Activated CD4-positive, alpha-beta T cell treated with anti-CD3 and anti-CD28 coated beads, Interleukin-2, amount 10 ng/mL, durations not matched to agents 24 days and 14 days (primary cell): ENCODE results near the gene GPR137. TPM values are rescaled to one million over a fixed set of nuclear protein-coding genes. Genes with fewer than 3 reads are reported as not detected.

Source experiments
- DNase-seq: peaks from one replicate; pipeline ENCODE4 v3.0.0; 2022
- H3K27ac Mint-ChIP-seq: one replicate; pipeline ENCODE4 v1.8.0; 2022; ENCODE audit warnings: mild to moderate bottlenecking, mixed read lengths
- H3K27me3 Mint-ChIP-seq: one replicate; pipeline ENCODE4 v1.8.0; 2022; ENCODE audit warnings: mixed read lengths
- H3K36me3 Mint-ChIP-seq: one replicate; pipeline ENCODE4 v1.8.0; 2022; ENCODE audit warnings: low read depth, mild to moderate bottlenecking, mixed read lengths
- H3K4me1 Mint-ChIP-seq: one replicate; pipeline ENCODE4 v1.8.0; 2021; ENCODE audit warnings: mixed read lengths
- H3K4me3 Mint-ChIP-seq: one replicate; pipeline ENCODE4 v1.8.0; 2022; ENCODE audit warnings: mild to moderate bottlenecking, moderate library complexity, mixed read lengths
- H3K9me3 Mint-ChIP-seq: one replicate; pipeline ENCODE4 v1.8.0; 2021; ENCODE audit warnings: mixed read lengths
- intact Hi-C: fragments of 100-400 bp; cut with micrococcal nuclease; formaldehyde crosslinking; loops from one replicate; pipeline ENCODE4 v1.15.1; 2023
- total RNA-seq: library from RNA; stranded (reverse); gene quantifications from 2 replicates; pipeline ENCODE4 v1.2.3, GENCODE V29; 2022

The GPR137 gene
- total RNA-seq, 1 donor from 2014 or later, result 45.6 TPM

- intact Hi-C loops, result no loop called here
- H3K9me3 Mint-ChIP-seq, result no peaks in the 10 kb centered on the region
- H3K4me1 Mint-ChIP-seq, result peaks cover 11% of the 10 kb centered on the region
- no peaks in the 10 kb centered on the region for H3K27me3 Mint-ChIP-seq
- H3K36me3 Mint-ChIP-seq, result peaks cover 17% of the 10 kb centered on the region
- no peak overlapping the region for H3K4me3 Mint-ChIP-seq
- no peak overlapping the region for H3K27ac Mint-ChIP-seq
- no peak for DNase-seq
These were observed 8.8 kb upstream of the GPR137 start for GRCh38 chr11:64276653-64277431.

GRCh38 chr11:64278576-64279190 lies 7.0 kb upstream of the GPR137 start:
- H3K9me3 Mint-ChIP-seq, result no peaks in the 10 kb centered on the region

GRCh38 chr11:64281957-64282770 lies 3.5 kb upstream of the GPR137 start:
- Mint-ChIP-seq H3K27me3 (no peaks in the 10 kb centered on the region), H3K27ac (no peak overlapping the region), H3K36me3 (peaks cover 22% of the 10 kb centered on the region), H3K4me1 (peaks cover 21% of the 10 kb centered on the region), H3K4me3 (no peak overlapping the region), H3K9me3 (no peaks in the 10 kb centered on the region)
- no peak for DNase-seq
- intact Hi-C loops, result no loop called here

More at GRCh38 chr11:64278576-64279190, 7.0 kb upstream of the GPR137 start:
- Mint-ChIP-seq H3K4me3 (no peak overlapping the region), H3K27ac (no peak overlapping the region), H3K4me1 (peaks cover 12% of the 10 kb centered on the region), H3K36me3 (peaks cover 22% of the 10 kb centered on the region), H3K27me3 (no peaks in the 10 kb centered on the region)
- intact Hi-C loops, result no loop called here
- no peak for DNase-seq

GRCh38 chr11:64283092-64283491 lies 2.6 kb upstream of the GPR137 start:
- peaks cover 22% of the 10 kb centered on the region for H3K36me3 Mint-ChIP-seq
- no peaks in the 10 kb centered on the region for H3K9me3 Mint-ChIP-seq
- peaks cover 21% of the 10 kb centered on the region for H3K4me1 Mint-ChIP-seq
- H3K27me3 Mint-ChIP-seq, result no peaks in the 10 kb centered on the region
- peak; percentile 59 for DNase-seq
- intact Hi-C loops, result no loop called here
- H3K4me3 Mint-ChIP-seq, result peak overlapping the region; percentile 59
- H3K27ac Mint-ChIP-seq, result peak overlapping the region; percentile 62

DNA sequence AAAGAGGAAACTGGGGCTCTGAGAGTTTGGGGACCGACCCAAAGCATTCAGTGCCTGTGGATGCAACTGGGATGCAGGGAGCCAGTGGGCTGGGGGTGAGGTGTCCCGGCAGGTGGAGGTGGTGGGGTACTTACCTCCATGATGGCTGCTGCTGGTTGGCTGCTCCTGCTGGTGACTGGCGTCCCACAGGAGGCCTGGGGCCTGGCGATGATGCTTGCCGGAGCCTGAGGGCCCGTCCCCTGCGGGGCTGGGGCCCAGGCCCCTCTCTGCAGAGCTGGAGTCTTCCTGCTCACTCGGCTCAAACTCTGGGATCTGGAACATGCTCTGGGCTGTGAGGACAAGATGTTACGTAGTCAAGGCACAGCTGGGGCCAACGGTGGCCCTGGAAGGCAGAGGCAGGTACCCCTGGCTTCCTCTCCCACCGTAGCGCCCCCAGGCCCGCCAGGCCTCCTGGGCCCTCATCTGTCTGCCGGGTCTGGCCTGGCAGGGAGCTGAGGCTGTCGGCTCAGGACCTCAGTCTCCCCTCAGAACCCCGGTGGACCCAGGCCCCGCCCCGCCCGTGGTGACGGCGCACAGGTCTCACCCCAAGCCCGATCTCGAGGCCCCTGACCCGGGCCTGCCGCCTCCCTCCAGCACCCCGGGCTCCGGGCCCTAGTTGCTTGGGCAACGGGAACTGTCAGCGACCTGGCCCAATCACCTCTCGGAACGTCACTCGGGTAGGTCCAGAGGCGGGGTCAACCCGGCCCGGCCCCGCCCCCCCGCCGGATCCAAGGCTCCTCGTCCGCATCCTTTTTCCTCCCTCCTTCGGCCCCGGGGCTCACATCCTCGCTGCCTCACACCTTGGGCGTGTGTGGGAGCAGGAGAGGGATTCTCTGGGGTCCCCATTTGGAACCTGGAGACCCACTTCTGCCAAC lies 1.3 kb upstream of the GPR137 start, which contains the start of gene BAD:
Gene BAD, minus strand, starts transcription at position 618 of the 914 bp plus-strand sequence. Its CDS starts 297 bp downstream, at position 321.
- DNase-seq, result peak; percentile 97
- no peaks in the 10 kb centered on the region for H3K27me3 Mint-ChIP-seq
- peak within 1 kb of the TSS; percentile 89 for H3K4me3 Mint-ChIP-seq
- intact Hi-C loops, result loop anchor here (2.0 kb wide), 1 partner anchor 44 kb away; the partner anchor contains the start of gene FKBP2
- H3K27ac Mint-ChIP-seq, result peak within 1 kb of the TSS; percentile 94
- peaks cover 17% of the 10 kb centered on the region for H3K4me1 Mint-ChIP-seq
- H3K36me3 Mint-ChIP-seq, result peaks cover 19% of the 10 kb centered on the region
- H3K9me3 Mint-ChIP-seq, result no peaks in the 10 kb centered on the region

- Mint-ChIP-seq H3K4me3 (peak overlapping the region; percentile 89), H3K36me3 (peaks cover 20% of the 10 kb centered on the region), H3K27me3 (peaks cover 9% of the 10 kb centered on the region), H3K4me1 (peaks cover 19% of the 10 kb centered on the region), H3K9me3 (no peaks in the 10 kb centered on the region), H3K27ac (peak overlapping the region; percentile 84)
- DNase-seq, result peak; percentile 75
- intact Hi-C loops, result loop anchor here (1.0 to 2.0 kb wide), 4 partner anchors 16 to 45 kb away; partner anchors contain the start of genes FKBP2 and PRDX5
These were observed 495 bp downstream of the GPR137 start for GRCh38 chr11:64285885-64286800.

- Mint-ChIP-seq H3K9me3 (no peaks in the 10 kb centered on the region), H3K27me3 (peaks cover 9% of the 10 kb centered on the region), H3K27ac (peak overlapping the region; percentile 84), H3K4me3 (peak overlapping the region; percentile 87), H3K36me3 (peaks cover 14% of the 10 kb centered on the region), H3K4me1 (peaks cover 18% of the 10 kb centered on the region)
- peak; percentile 59 for DNase-seq
- intact Hi-C loops, result no loop called here
These were observed 1.1 kb downstream of the GPR137 start for GRCh38 chr11:64286801-64287159.

DNA sequence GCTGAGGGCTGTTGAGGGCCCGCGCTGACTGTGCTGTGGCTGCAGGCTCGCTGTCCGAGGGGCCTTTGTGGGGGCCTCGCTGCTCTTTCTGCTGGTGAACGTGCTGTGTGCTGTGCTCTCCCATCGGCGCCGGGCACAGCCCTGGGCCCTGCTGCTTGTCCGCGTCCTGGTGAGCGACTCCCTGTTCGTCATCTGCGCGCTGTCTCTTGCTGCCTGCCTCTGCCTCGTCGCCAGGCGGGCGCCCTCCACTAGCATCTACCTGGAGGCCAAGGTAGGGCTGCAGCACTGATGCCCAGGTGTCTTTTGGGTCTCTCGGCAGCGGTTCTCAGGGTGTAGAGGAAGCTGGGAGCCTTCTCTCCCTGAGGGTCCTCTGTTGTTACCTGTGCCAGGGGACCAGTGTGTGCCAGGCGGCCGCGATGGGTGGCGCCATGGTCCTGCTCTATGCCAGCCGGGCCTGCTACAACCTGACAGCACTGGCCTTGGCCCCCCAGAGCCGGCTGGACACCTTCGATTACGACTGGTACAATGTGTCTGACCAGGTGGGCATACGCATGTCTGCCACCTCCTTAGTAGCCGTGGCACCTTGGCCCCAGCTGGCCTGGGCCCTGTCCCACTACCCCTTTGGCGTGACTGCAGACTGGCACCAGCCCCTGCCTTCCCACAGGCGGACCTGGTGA lies 2.2 kb downstream of the GPR137 start:
- H3K4me1 Mint-ChIP-seq, result peaks cover 18% of the 10 kb centered on the region
- intact Hi-C loops, result no loop called here
- H3K27ac Mint-ChIP-seq, result no peak overlapping the region
- H3K9me3 Mint-ChIP-seq, result no peaks in the 10 kb centered on the region
- H3K4me3 Mint-ChIP-seq, result no peak overlapping the region
- H3K27me3 Mint-ChIP-seq, result peaks cover 13% of the 10 kb centered on the region
- DNase-seq, result no peak
- peaks cover 10% of the 10 kb centered on the region for H3K36me3 Mint-ChIP-seq

DNA sequence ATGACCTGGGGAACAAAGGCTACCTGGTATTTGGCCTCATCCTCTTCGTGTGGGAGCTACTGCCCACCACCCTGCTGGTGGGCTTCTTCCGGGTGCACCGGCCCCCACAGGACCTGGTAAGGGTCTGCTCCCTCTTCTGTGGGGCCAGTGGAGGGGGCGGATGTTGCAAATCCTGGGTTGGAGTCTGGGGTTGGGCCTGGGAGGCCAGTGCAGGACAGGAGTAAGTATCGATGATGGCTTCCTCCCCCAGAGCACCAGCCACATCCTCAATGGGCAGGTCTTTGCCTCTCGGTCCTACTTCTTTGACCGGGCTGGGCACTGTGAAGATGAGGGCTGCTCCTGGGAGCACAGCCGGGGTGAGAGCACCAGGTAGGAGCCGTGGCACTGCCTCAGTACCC lies 2.7 kb downstream of the GPR137 start:
- H3K9me3 Mint-ChIP-seq, result no peaks in the 10 kb centered on the region
- H3K36me3 Mint-ChIP-seq, result peaks cover 8% of the 10 kb centered on the region
- DNase-seq, result no peak
- intact Hi-C loops, result no loop called here
- peaks cover 16% of the 10 kb centered on the region for H3K4me1 Mint-ChIP-seq
- peaks cover 18% of the 10 kb centered on the region for H3K27me3 Mint-ChIP-seq
- no peak overlapping the region for H3K27ac Mint-ChIP-seq
- no peak overlapping the region for H3K4me3 Mint-ChIP-seq

- no peak for DNase-seq
- peaks cover 25% of the 10 kb centered on the region for H3K27me3 Mint-ChIP-seq
- H3K9me3 Mint-ChIP-seq, result no peaks in the 10 kb centered on the region
- no peak overlapping the region for H3K4me3 Mint-ChIP-seq
- no peak overlapping the region for H3K27ac Mint-ChIP-seq
- peaks cover 8% of the 10 kb centered on the region for H3K36me3 Mint-ChIP-seq
- intact Hi-C loops, result no loop called here
- H3K4me1 Mint-ChIP-seq, result peaks cover 14% of the 10 kb centered on the region
These were observed 3.4 kb downstream of the GPR137 start for GRCh38 chr11:64289002-64289564.

DNA sequence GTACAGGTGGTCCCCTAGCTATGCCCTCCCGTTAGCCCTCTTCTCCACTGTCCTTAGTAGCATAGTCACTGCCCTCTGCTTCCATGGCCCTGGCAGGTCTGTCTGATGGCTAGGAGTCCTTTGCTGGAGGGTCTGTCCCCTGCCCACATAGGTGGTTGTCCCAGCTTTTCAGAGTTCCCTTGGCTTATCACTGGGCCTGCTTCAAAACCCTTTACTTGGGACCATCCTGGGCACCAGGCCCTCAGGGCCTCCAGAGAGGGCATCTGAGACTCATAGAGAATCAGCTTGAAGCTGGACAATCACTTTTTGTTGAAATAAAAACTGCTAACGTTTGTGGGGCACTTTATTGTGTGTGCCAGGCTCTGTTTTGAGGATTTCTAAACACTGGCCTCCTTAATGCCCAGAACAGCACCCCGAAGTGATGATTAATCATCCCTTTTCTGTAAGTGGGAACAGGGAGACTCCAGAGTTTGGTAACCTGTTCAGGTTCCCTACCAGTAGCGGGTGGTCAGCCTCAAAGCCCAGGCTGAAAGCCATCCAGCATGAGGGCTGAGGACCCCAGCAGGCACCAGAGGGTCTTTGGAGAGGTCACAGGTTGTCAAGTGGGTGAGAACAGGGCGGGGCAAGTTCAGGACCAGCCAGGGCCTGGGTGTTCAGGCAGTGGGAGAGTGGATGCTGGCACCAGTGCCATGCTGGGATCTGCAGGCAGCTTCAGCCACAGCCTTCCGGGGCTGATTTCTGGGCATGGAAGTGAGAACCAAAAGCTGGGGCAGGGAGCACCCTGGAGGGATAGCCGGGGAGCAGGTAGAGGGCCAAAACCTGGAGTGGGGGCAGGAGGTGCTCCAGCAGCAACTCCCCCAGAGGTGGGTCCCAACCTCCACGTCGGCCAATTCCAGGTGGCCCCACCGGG lies 5.0 kb downstream of the GPR137 start:
- DNase-seq, result peak; percentile 56
- peaks cover 8% of the 10 kb centered on the region for H3K36me3 Mint-ChIP-seq
- intact Hi-C loops, result no loop called here
- peak overlapping the region; percentile 58 for H3K27ac Mint-ChIP-seq
- peaks cover 40% of the 10 kb centered on the region for H3K27me3 Mint-ChIP-seq
- peak overlapping the region; percentile 74 for H3K4me3 Mint-ChIP-seq
- peaks cover 13% of the 10 kb centered on the region for H3K4me1 Mint-ChIP-seq
- no peaks in the 10 kb centered on the region for H3K9me3 Mint-ChIP-seq
